OCI-LY1 (cell line): ENCODE measurements around the gene PSMB4.

Experiments used
- H2AFZ ChIP-seq: fragments of 200-600 bp; sonication (generic), shearing (Covaris generic); 2 replicates; pipeline ENCODE4 v1.6.0; 2014; ENCODE audit warnings: antibody characterized with exemption, mild to moderate bottlenecking, low read length
- H3F3A ChIP-seq: fragments of 200-600 bp; sonication (generic), shearing (Covaris generic); 2 replicates; pipeline ENCODE4 v1.6.0; 2014; ENCODE audit warnings: mild to moderate bottlenecking, antibody characterized with exemption, low read length, moderate library complexity; ENCODE audit not compliant: insufficient read depth
- H3K27ac ChIP-seq: fragments of 200-600 bp; sonication (generic); 2 replicates; pipeline ENCODE4 v1.5.1; 2014; ENCODE audit warnings: low read length, mixed run types, mild to moderate bottlenecking, low read depth; ENCODE audit not compliant: poor library complexity, severe bottlenecking
- H3K27me3 ChIP-seq: fragments of 200-600 bp; sonication (generic); 2 replicates; pipeline ENCODE4 v1.6.0; 2014; ENCODE audit warnings: antibody characterized with exemption, mild to moderate bottlenecking, low read length, moderate library complexity; ENCODE audit not compliant: insufficient read depth
- H3K36me3 ChIP-seq: fragments of 200-600 bp; sonication (generic); 2 replicates; pipeline ENCODE4 v1.6.1; 2014; ENCODE audit warnings: mild to moderate bottlenecking, antibody characterized with exemption, low read length, moderate library complexity, mixed read lengths; ENCODE audit not compliant: insufficient read depth
- H3K4me1 ChIP-seq: fragments of 200-600 bp; sonication (generic); 2 replicates; pipeline ENCODE4 v1.5.1; 2014; ENCODE audit warnings: mild to moderate bottlenecking, low read length, moderate library complexity; ENCODE audit not compliant: insufficient read depth, severe bottlenecking
- H3K4me2 ChIP-seq: fragments of 200-600 bp; sonication (generic), shearing (Covaris generic); 2 replicates; pipeline ENCODE4 v1.6.1; 2014; ENCODE audit warnings: low read length
- H3K4me3 ChIP-seq: fragments of 200-600 bp; sonication (generic); 2 replicates; pipeline ENCODE4 v1.5.1; 2014; ENCODE audit warnings: low read length, low read depth, mild to moderate bottlenecking, mixed read lengths; ENCODE audit not compliant: poor library complexity, severe bottlenecking
- H3K79me2 ChIP-seq: fragments of 200-600 bp; shearing (Covaris generic); 2 replicates; pipeline ENCODE4 v1.6.1; 2016; ENCODE audit warnings: mixed run types, low read length, mixed read lengths; ENCODE audit not compliant: insufficient read depth
- H3K9ac ChIP-seq: fragments of 200-600 bp; sonication (generic), shearing (Covaris generic); 2 replicates; pipeline ENCODE4 v1.6.1; 2014; ENCODE audit warnings: mild to moderate bottlenecking, low read length, mixed read lengths
- H3K9me2 ChIP-seq: fragments of 200-600 bp; sonication (generic), shearing (Covaris generic); 2 replicates; pipeline ENCODE4 v1.6.1; 2014; ENCODE audit warnings: low read depth, mild to moderate bottlenecking, low read length, mixed read lengths
- H3K9me3 ChIP-seq: fragments of 200-600 bp; shearing (Covaris generic); 2 replicates; pipeline ENCODE4 v1.6.1; 2014; ENCODE audit warnings: low read length, mixed read lengths
- H4K20me1 ChIP-seq: fragments of 200-600 bp; sonication (generic), shearing (Covaris generic); 2 replicates; pipeline ENCODE4 v1.6.0; 2016; ENCODE audit warnings: mild to moderate bottlenecking, low read length; ENCODE audit not compliant: insufficient read depth
- EZH2 ChIP-seq: fragments of 200-600 bp; sonication (generic), shearing (Covaris generic); IDR thresholded peaks from 2 replicates; pipeline ENCODE4 v1.8.0; 2017; ENCODE audit warnings: borderline replicate concordance, mixed run types, mild to moderate bottlenecking, antibody characterized with exemption, low read length, moderate library complexity, mixed read lengths
- TF ChIP-seq, protein P1 (sequence below): fragments of 200-600 bp; sonication (generic), shearing (Covaris generic); IDR thresholded peaks from 2 replicates; pipeline ENCODE4 v1.5.1; 2017; ENCODE audit warnings: mild to moderate bottlenecking, antibody characterized with exemption, low read length, moderate library complexity, mixed read lengths

PSMB4 gene

DNA sequence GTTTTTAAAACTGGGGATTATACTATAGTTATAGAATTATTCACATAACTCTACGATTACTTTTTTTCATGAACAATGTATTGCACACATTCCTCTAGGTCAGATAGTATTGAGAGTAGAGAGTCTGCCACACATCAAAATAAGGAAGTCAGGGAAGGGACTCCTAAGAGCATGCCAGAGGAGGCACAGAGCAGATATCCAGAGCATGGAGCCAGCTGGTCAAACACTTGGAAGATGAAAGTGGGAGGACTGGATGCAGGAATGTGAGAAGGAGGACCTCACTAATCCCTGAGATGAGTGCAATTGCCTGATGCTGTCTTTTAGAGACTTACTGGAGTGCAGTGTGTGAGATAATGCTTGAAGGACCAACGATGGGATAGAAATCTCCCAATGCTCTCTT lies 42.7 kb upstream of the PSMB4 start:
- Histone ChIP-seq H3K4me2 (no peak overlapping the region), H3K9me2 (no peaks in the 10 kb centered on the region), H3F3A (no peaks in the 10 kb centered on the region), H3K4me3 (no peak overlapping the region), H3K9me3 (peaks cover 8% of the 10 kb centered on the region), H3K4me1 (no peaks in the 10 kb centered on the region), H3K36me3 (no peaks in the 10 kb centered on the region), H3K27ac (no peak overlapping the region), H3K9ac (no peak overlapping the region), H3K27me3 (no peaks in the 10 kb centered on the region), H4K20me1 (no peaks in the 10 kb centered on the region), H3K79me2 (no peaks in the 10 kb centered on the region), H2AFZ (no peak overlapping the region)
- TF ChIP-seq, protein P1, sequence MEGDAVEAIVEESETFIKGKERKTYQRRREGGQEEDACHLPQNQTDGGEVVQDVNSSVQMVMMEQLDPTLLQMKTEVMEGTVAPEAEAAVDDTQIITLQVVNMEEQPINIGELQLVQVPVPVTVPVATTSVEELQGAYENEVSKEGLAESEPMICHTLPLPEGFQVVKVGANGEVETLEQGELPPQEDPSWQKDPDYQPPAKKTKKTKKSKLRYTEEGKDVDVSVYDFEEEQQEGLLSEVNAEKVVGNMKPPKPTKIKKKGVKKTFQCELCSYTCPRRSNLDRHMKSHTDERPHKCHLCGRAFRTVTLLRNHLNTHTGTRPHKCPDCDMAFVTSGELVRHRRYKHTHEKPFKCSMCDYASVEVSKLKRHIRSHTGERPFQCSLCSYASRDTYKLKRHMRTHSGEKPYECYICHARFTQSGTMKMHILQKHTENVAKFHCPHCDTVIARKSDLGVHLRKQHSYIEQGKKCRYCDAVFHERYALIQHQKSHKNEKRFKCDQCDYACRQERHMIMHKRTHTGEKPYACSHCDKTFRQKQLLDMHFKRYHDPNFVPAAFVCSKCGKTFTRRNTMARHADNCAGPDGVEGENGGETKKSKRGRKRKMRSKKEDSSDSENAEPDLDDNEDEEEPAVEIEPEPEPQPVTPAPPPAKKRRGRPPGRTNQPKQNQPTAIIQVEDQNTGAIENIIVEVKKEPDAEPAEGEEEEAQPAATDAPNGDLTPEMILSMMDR = no peak
- TF ChIP-seq EZH2 = no peak

DNA sequence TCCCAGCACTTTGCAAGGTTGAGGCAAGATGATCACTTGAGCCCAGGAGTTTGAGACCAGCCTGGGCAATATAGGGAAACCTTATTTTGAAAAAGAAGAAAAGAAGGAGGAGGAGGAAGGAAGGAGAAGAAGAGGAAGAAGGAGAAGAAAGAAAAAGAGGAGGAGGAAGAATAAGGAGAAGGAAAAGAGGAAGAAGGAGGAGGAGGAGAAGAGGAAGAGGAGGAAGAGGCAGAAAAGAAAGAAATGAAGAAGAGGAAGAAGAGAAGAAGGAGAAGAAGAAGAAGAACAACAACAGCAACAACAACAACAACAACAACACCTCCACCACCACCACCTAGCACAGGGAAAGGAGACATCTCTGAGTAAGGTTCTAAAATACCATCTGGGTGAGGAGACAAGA lies 37.5 kb upstream of the PSMB4 start:
- Histone ChIP-seq H3K36me3 (no peaks in the 10 kb centered on the region; the same call in 1 of the 2 replicates), H3K27me3 (no peaks in the 10 kb centered on the region), H3K9me2 (no peaks in the 10 kb centered on the region), H2AFZ (no peak overlapping the region), H3K9me3 (peaks cover 15% of the 10 kb centered on the region), H3K9ac (no peak overlapping the region), H3K4me2 (no peak overlapping the region), H3K79me2 (no peaks in the 10 kb centered on the region), H3F3A (no peaks in the 10 kb centered on the region), H4K20me1 (no peaks in the 10 kb centered on the region), H3K27ac (no peak overlapping the region), H3K4me1 (no peaks in the 10 kb centered on the region), H3K4me3 (no peak overlapping the region)
- TF ChIP-seq EZH2 = no peak
- TF ChIP-seq, protein P1 = no peak

DNA sequence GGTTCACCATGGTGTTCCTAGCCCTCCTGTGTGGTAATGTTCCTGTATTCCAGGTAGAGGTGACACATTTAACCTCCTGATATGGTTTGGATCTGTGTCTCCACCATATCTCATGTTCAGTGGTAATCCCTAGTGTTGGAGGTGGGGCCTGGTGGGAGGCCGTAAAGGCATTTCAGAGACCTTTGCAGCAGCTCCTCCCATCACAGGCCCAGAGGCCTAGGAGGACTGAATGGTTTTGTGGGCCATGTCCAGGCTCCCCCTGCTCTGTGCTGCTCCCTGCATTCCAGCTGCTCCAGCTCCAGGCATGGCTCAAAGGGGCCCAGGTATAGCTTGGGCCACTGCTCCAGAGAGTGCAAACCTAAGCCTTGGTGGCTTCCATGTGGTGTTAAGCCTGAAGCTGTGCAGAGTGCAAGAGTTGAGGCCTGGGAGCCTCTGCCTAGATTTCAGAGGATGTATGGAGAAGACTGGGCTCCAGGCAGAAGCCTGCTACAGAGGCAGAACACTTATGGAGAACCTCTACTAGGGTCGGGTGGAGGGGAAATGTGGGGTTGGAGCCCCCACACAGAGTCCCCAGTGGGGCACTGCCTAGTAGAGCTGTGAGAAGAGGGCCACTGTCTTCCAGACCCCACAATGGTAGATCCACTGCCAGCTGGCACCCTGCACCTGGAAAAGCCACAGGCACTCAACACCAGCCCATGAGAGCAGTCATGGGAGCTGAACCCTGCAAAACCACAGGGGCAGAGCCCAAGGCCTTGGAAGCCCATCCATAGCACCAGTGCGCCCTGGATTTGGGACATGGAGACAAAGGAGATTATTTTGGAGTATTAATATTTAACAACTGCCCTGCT lies 36.8 kb upstream of the PSMB4 start:
- no peak overlapping the region for H3K4me2 ChIP-seq
- no peaks in the 10 kb centered on the region for H3F3A ChIP-seq
- no peaks in the 10 kb centered on the region for H3K79me2 ChIP-seq
- no peaks in the 10 kb centered on the region for H3K4me1 ChIP-seq
- no peaks in the 10 kb centered on the region for H3K9me2 ChIP-seq
- H3K4me3 ChIP-seq = no peak overlapping the region
- H3K9ac ChIP-seq = no peak overlapping the region
- H3K36me3 ChIP-seq = no peaks in the 10 kb centered on the region; the same call in 1 of the 2 replicates
- H2AFZ ChIP-seq = no peak overlapping the region
- no peak overlapping the region for H3K27ac ChIP-seq
- no peak for TF ChIP-seq EZH2
- TF ChIP-seq, protein P1 = no peak
- H3K27me3 ChIP-seq = no peaks in the 10 kb centered on the region
- H3K9me3 ChIP-seq = peaks cover 15% of the 10 kb centered on the region
- no peaks in the 10 kb centered on the region for H4K20me1 ChIP-seq
